ENCODE results near the gene IL1RAPL1.
A peak's percentile ranks its signal among the peaks of the same experiment; 100 is the strongest.

IL1RAPL1 gene

GRCh38 chrX:29196501-29196900 lies 609.3 kb downstream of the IL1RAPL1 start:
- H3K4me3 ChIP-seq (ENCODE audit: low read depth, low read length) = no peak overlapping the region
- no peak for DNase-seq (ENCODE audit: low read depth)

- DNase-seq (ENCODE audit: low read depth) = no peak
- H3K4me3 ChIP-seq (ENCODE audit: low read depth, low read length) = no peak overlapping the region
Measured at GRCh38 chrX:29215251-29215650, 628.0 kb downstream of the IL1RAPL1 start.

- no peak for DNase-seq (ENCODE audit: low read depth)
- no peak overlapping the region for H3K4me3 ChIP-seq (ENCODE audit: low read depth, low read length)
Measured at GRCh38 chrX:29225670-29226069, 638.4 kb downstream of the IL1RAPL1 start.

GRCh38 chrX:29229802-29230201 lies 642.6 kb downstream of the IL1RAPL1 start:
- no peak overlapping the region for H3K4me3 ChIP-seq (ENCODE audit: low read depth, low read length)
- no peak for DNase-seq (ENCODE audit: low read depth)

- H3K4me3 ChIP-seq (ENCODE audit: low read depth, low read length) = no peak overlapping the region
- DNase-seq (ENCODE audit: low read depth) = no peak
Measured at GRCh38 chrX:29231800-29232199, 644.6 kb downstream of the IL1RAPL1 start.

GRCh38 chrX:29233592-29234183 lies 646.4 kb downstream of the IL1RAPL1 start:
- no peak overlapping the region for H3K4me3 ChIP-seq (ENCODE audit: low read depth, low read length)
- DNase-seq (ENCODE audit: low read depth) = no peak

GRCh38 chrX:29237972-29238371 lies 650.7 kb downstream of the IL1RAPL1 start:
- DNase-seq (ENCODE audit: low read depth) = no peak
- H3K4me3 ChIP-seq (ENCODE audit: low read depth, low read length) = no peak overlapping the region

GRCh38 chrX:29241809-29242208 lies 654.6 kb downstream of the IL1RAPL1 start:
- DNase-seq (ENCODE audit: low read depth) = peak; percentile 25

GRCh38 chrX:29242856-29243255 lies 655.6 kb downstream of the IL1RAPL1 start:
- H3K4me3 ChIP-seq (ENCODE audit: low read depth, low read length) = no peak overlapping the region
- DNase-seq (ENCODE audit: low read depth) = no peak

More at GRCh38 chrX:29241809-29242208, 654.6 kb downstream of the IL1RAPL1 start:
- H3K4me3 ChIP-seq (ENCODE audit: low read depth, low read length) = no peak overlapping the region

GRCh38 chrX:29243942-29244341 lies 656.7 kb downstream of the IL1RAPL1 start:
- no peak overlapping the region for H3K4me3 ChIP-seq (ENCODE audit: low read depth, low read length)
- DNase-seq (ENCODE audit: low read depth) = no peak

- no peak overlapping the region for H3K4me3 ChIP-seq (ENCODE audit: low read depth, low read length)
- DNase-seq (ENCODE audit: low read depth) = no peak
Measured at GRCh38 chrX:29254515-29254914, 667.3 kb downstream of the IL1RAPL1 start.

- H3K4me3 ChIP-seq (ENCODE audit: low read depth, low read length) = no peak overlapping the region
- peak; percentile 55 for DNase-seq (ENCODE audit: low read depth)
Measured at GRCh38 chrX:29257521-29257920, 670.3 kb downstream of the IL1RAPL1 start.

- no peak overlapping the region for H3K4me3 ChIP-seq (ENCODE audit: low read depth, low read length)
- DNase-seq (ENCODE audit: low read depth) = no peak
Measured at GRCh38 chrX:29269390-29269789, 682.1 kb downstream of the IL1RAPL1 start.

GRCh38 chrX:29274517-29274916 lies 687.3 kb downstream of the IL1RAPL1 start:
- H3K4me3 ChIP-seq (ENCODE audit: low read depth, low read length) = no peak overlapping the region
- DNase-seq (ENCODE audit: low read depth) = no peak

GRCh38 chrX:29275928-29276327 lies 688.7 kb downstream of the IL1RAPL1 start:
- DNase-seq (ENCODE audit: low read depth) = no peak
- H3K4me3 ChIP-seq (ENCODE audit: low read depth, low read length) = no peak overlapping the region

GRCh38 chrX:29281078-29281742 lies 694.0 kb downstream of the IL1RAPL1 start:
- DNase-seq (ENCODE audit: low read depth) = no peak
- H3K4me3 ChIP-seq (ENCODE audit: low read depth, low read length) = no peak overlapping the region

- DNase-seq (ENCODE audit: low read depth) = no peak
- no peak overlapping the region for H3K4me3 ChIP-seq (ENCODE audit: low read depth, low read length)
Measured at GRCh38 chrX:29285664-29286063, 698.4 kb downstream of the IL1RAPL1 start.

- no peak overlapping the region for H3K4me3 ChIP-seq (ENCODE audit: low read depth, low read length)
- DNase-seq (ENCODE audit: low read depth) = no peak
Measured at GRCh38 chrX:29295987-29296680, 708.9 kb downstream of the IL1RAPL1 start.

- H3K4me3 ChIP-seq (ENCODE audit: low read depth, low read length) = no peak overlapping the region
- no peak for DNase-seq (ENCODE audit: low read depth)
Measured at GRCh38 chrX:29297171-29297800, 710.0 kb downstream of the IL1RAPL1 start.

- no peak overlapping the region for H3K4me3 ChIP-seq (ENCODE audit: low read depth, low read length)
- no peak for DNase-seq (ENCODE audit: low read depth)
Measured at GRCh38 chrX:29299684-29300083, 712.4 kb downstream of the IL1RAPL1 start.
